ENCODE measurements around the gene NEDD4.

DNA sequence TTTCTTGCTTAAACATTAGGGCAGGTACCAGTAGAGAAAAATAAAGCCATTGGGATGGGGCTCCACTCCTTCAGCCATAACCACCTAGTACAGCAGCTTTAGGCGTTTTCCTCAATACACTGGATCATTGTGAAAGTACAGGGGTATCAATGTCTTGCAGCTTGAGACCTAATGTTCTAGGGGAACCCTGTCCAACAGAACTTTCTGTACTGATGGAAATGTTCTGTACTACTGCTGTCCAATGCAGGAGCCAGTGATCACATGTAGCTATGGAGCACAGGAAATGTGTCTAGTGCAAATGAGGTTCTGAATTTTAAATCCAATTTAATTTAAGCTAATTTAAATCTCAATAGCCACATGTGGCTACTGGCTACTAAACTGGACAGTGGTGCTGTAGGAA, 93.9 kb downstream of the NEDD4 start:
- TF ChIP-seq CTCF (IDR thresholded peaks at IDR 0.05) (no peak), POLR2A (IDR thresholded peaks at IDR 0.05) (no peak)
